GM21723 (cell line): ENCODE measurements around the gene SCAP.

Experiments used
- ATAC-seq: cut with Tn5 transposase; IDR thresholded peaks from one replicate; pipeline ENCODE4 v1.9.1; 2021; ENCODE audit warnings: mild to moderate bottlenecking, moderate library complexity; ENCODE audit not compliant: unreplicated experiment

The SCAP gene

DNA sequence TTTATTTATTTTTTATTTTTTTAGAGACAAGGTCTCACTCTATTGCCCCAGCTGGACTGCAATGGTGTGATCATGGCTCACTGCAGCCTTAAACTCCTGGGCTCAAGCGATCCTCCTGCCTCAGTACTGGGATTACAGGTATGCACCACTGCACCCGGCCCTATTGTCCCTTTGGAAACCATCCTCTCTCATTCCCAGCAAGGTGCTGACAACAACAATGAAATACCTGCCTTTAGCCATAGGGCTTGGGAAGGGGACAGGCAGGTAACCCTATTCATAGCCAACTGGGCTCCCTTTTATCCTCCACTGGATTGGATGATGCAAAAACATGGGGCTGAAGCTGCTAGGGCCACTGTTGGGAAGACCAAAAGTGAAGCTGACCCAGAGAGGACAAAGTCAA is 43.1 kb downstream of the SCAP start:
- ATAC-seq = no peak

DNA sequence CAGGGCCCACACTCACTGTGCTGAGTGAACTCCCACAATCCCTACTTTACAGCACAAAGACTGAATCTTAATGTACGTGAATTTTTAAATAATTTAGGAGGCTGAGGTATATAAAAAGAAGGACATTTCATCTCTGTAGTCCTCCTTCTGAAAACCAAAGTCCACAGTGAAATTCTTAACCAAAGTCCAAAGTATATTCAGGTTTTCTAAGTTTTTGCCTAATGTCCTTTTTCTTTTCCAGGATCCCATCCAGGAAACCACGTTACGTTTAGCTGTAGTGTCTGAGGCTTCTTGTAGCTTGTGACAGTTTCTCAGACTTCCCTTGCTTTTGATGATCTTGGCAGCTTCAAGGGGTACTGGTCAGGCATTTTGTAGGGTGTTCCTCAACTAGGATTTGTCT is 44.5 kb downstream of the SCAP start:
- ATAC-seq = no peak

DNA sequence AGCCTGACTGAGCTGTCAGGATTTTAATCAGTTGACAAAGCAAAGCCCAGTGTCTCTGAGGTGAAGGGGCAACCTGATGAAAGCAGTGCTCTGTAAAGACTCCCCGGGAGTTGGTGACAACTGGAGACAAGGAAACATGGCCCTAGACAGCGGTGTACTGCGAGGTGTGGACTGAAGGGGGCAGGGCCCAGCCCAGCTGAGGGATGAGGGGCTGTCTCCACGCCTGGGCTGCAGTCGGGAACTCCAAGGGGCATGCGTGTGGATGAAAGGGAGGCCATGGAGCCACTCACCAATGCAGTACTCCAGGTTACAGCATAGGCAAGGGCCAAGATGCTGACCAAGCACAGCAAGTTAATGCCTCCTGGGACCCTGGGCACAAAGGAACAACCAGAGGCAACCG is 45.1 kb downstream of the SCAP start:
- ATAC-seq = no peak

DNA sequence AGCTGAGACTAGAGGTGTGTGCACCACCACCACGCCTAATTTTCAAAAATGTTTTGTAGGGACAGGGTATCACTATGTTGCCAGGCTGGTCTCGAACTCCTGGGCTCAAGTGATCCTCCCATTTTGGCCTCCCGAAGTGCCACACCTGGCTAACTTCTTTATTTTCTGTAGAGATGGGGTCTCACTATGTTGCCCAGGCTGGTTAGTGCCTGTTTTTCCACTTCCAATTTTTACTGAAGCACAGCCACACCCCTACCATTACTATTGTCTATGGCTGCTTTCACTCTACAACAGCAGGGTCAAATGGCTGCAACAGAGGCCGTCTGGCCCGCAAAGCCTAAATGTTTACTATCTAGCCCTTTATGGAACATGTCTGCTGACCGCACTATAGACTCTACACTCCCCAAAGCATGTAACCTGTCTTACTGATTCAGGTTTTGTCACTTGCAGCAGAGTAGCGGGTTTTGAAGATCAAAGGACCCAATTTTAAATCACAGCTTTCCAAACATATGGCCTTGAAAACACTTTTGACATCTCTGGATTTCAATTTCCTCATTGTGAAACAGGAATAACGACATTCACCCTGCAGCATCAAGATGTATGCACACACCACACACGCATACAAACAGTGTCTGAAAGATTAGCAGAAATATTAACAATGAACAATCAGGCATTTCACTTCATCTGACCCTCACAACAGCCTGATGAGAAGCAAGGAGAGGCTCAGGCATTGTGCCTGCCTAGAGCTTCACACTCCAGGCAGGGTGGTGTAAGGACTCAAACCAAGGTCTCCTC is 46.1 kb downstream of the SCAP start:
- no peak for ATAC-seq

DNA sequence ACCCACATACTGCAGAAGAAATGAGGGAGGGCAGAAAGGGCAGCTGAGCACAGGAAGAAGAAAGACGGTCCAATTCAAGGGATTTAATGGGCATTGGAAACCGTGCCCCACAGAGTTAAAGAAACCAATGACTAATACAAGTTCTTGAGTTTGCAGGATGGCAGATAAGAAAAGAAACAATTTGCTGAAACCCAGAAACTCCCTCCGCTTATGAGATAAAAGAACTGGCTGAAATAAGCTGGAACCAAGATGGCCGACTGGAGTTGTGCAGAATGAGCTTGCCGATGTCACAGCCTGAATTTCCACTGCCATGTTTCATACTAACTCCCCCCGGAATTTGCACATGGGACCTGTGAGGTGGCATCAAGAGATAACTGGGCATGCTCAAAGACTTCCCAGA is 47.1 kb downstream of the SCAP start:
- no peak for ATAC-seq

DNA sequence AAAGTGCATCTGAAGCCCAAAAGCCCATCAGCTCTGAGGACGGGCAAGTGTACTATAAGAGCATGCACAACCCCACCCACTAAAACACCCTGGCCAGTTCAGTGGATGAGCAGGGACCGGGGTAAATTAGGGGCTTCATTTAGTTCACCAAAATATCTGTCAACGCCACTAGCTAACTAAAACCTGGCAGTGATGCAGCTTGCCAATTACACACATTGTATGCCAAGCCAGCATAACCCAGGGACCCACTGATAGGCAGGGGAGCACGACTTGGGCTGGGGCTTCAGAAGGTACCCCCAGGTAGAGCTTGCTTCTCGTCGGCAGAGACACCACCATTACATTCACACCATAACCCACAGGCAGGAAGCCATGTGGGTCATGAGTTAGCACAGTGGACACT is 47.9 kb downstream of the SCAP start:
- no peak for ATAC-seq

DNA sequence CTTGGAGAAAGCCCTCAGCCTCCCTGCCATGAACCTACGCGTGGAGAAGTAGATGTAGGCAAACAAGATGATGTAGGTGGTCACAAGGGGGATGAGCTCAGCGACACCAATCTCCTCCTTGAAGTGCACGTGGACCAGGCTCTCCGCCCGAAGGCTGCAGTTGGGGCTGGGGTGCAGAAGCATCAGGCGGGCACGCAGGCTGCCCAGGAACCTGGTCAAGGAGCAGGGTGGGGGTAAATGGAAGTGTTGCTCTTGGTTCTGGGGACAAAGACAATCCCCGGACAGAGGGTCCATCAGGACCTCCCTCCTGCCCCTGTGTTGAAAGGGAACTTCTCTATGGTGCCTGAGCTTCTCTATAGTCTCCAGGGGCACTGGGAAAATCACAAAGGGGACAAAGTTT is 49.8 kb downstream of the SCAP start:
- no peak for ATAC-seq

DNA sequence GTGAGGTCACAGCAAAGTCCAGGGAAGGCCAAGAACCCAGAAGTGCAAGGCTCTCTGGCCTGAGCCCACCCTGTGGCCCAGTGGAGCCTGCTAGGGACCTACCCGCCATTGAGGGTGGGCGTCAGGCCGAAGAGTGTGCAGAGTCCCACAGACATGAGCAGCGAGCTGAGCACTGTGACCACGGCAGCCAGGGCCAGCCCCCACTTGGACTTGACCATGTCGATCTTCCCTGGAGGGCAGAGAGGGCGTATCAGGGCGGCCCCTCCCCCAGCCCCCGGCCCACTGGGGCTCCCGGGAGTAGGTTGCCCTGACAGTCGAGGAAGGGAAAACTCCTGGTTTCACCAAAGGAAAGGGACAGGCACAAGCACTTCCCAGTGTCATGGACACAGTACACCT is 50.4 kb downstream of the SCAP start:
- ATAC-seq = no peak

DNA sequence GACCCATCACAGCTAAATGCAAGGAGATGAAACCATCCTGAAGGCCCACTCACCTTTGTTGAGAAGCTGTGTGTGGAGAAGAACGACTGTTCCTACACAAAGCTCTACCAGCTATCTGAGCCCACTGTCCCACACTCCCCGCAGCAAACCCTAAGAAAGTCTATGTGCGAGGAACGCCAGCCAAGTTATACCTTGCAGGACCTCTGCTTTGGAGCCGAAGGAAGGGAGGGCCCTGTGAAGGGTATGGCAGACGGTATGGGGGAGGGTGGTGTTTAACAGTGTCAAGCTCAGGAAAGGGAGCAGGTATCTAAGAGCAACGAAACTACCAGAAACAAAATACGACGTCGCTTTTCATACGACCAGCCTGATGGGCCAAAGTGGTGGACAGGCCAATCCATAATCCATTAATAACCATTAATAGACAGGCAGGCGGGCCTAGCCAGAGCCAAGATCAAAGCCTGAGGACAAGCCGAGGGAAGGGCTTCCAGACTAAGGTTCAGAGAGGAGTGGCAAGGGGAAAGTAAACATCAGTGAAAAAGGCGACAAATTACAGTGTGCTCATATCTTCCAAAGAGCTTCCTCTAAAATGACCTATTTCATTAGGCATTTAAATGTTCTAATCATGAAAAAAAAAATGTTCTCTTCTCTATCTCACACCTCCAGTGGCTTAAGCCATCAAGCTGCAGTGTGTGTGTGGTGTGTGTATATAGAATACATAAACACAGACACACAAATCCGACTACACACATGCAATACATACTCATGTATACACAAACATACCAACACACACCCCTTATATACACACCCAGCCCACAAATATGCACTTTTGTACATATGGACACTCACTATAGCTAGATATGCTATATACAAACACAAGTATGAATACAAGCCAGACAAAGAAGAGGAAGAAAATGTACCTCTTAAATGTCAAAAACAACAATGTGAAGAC is 51.0 kb downstream of the SCAP start:
- ATAC-seq = no peak

DNA sequence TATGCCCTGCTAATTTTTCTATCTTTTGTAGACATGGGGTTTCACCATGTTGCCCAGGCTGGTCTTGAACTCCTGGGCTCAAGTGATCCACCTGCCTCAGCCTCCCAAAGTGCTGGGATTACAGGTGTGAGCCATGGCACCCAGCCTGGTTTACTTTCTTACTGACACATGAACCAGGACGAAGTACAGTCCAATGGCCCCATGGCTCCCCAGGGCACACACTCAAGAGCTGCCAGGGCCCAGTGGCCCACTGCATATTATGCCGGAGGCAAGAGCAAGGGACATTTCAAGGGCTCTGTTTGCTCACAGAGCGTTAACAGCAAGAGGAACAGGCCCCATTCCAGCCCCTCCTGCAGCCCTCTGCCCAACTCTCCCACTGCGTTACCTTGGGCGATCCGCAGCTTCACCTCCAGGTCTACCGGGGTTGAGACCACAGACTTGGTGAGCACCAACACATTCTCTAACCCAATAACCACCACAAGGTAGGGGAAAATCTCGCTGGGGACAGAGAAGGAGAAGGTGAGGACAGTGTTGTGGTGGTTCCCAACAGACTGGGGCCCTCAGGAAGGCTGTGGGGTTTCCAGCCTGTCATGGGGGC is 52.1 kb downstream of the SCAP start:
- no peak for ATAC-seq

DNA sequence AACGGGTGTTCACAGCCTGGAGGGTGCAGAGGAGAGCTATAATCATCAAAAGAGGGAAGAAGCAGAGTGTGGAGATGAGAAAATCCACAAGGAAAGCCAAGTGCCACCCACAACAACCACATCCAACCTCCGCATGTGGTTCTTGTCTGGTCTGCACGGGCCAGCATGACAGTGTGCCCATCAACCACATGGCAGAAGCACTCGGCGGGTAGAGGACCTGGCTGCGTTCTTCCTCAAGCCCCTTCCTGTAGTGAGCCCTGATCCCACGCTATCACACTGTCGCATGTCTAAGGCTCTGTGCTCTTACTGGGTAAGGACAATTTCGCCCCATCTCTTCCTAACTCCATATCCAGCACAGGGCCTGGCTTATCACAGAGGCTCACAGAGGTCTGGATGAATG is 53.0 kb downstream of the SCAP start:
- ATAC-seq = no peak

DNA sequence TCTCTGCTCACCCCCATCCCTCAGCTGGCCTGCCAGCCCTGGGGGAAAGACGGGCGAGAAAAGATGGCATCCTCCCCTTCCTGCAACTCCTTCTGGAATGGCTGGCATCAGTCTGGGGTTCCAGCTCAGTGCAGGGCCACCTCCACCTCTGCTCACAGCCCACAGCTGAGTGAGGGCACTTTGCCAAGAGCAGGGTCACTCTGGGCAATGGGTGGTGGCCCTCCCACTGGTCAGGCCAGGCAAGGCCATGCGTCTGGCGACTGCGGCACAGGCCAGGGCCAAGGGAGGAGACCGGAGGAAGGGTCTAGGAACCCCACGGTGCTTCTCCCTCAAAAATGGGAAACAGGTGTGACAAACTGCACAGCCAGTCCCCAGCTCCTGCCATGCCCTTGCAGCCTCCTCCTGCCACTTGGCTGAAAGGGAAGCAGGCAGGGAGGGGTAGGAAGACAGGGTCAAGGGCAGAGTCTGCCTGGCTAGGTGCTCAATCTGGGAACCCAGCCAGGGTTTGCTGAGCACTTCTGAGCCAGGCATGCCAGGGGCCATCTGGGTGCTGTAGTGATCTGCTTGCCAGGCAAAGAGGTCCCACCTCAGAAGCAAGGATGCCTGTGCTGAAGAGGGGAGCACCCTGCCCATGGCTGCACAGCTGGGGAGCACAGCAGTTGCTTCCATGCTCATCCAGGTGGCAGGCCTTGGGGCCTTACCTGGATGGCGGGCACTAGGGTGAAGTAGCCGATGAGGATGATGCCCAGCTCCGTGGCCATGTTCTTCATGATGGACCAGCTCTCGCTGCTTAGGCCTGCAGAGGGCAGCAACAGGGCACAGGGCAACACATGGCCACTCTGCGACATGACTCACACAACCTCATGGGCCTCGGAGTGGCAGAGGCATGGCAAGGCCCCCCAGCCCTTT is 53.7 kb downstream of the SCAP start:
- no peak for ATAC-seq

DNA sequence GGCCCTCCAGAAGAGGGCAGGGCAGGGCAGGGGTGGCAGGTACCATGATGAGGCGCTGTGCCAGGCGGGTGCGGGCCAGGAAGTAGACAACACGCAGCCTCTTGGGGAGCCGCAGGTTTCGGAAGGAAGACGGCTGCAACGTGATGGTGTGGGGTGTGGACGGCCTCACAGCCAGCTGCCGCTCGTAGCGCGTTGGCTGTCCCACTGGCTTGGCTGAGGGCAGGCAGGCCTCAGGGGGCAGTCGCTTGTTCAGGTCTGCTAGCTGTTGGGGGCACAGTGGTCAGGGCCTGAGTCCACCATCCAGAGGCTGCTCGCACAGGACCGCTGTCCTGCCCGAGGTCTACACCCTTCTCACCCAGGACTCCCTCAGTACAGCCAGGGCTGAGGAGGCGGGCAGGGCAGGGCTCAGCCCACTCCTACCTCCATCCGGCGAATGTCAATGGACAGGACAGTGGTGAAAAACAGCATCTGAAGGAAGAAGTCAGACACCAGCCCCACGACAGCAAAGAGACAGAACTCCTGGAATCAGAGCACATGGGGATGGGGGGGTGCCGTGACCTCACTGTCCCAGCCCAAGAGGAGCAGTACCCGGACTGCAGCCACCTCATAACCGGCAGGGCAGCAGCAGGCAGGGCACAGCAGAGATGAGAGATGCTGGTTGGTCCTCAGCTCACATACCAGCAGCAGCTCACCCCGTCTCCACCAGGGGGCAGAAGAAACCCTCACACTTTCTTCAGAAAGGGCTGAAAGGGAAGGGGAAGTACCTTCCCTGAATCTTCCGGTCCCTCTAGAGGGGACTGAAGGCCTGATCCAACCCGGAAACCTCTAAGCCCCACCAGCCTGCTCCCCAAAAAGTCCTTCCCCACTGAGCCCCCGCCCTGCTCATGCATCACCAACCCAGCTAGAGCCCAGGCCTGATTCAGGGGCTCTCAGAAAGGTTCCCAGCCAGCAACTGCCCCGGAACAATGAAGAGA is 54.9 kb downstream of the SCAP start:
- ATAC-seq = peak; percentile 84

DNA sequence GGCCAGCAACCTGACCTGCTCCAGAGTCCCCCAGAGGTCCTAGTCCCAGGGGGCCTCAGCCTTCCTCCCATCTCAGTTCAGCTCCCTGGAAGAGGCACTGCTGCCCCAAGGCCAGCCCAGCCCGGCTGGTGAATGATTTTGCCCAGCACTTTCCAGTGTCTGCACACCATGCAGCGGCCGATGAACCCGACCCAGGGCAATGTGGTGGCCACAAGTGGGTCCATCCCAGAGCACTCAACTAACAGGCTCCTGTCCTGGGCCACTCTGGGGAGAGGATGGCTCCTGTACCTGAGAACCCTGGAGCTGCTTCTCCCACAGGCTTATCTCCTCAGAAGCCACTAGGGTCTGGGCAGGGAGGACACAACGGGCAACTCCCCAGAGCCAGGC is 55.7 kb downstream of the SCAP start:
- no peak for ATAC-seq

DNA sequence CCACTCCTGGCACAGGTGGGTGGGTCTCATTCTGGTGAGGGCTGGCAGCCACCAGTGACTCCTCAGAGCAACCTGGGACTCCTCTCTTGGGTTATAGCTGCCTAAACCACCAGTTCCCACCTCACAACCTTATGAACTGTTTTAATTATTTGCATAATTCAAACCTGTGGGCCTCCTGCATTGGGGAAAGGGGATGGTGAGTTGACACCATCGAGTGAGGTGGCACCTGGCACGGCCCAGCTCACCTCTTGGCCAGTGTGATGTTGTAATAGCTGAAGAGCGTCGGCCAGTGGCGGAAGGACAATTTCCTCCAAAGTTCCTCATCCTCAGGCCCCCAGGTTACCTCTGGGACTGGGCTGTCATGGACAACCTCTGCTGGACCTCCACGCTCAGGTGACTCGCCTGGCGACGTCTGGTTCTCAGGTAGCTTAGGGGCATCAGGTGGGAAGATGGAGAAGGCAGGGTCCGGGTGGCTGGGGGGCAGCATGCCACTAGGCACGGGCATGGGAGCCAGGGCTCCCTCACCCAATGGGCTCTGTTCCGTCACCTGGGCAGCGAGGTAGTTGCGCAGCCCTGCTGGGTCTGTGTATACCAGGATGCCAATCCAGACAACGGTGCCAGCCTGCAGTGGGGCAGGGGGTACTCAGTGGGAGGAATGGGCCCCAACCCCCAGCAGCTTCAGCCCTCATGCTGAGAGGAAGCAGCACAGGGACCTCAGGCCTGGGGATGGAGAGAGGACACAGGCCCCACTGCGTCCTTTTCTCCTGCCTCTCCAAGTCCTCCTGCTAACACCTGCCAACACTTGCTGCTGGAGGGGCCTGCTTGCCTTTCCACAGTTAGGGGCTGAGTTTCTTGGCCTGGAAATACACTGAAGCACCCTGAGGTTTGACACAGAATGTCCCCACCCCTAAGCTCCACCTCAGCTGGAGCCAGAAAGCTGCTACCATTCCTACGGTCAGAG is 56.4 kb downstream of the SCAP start:
- no peak for ATAC-seq

DNA sequence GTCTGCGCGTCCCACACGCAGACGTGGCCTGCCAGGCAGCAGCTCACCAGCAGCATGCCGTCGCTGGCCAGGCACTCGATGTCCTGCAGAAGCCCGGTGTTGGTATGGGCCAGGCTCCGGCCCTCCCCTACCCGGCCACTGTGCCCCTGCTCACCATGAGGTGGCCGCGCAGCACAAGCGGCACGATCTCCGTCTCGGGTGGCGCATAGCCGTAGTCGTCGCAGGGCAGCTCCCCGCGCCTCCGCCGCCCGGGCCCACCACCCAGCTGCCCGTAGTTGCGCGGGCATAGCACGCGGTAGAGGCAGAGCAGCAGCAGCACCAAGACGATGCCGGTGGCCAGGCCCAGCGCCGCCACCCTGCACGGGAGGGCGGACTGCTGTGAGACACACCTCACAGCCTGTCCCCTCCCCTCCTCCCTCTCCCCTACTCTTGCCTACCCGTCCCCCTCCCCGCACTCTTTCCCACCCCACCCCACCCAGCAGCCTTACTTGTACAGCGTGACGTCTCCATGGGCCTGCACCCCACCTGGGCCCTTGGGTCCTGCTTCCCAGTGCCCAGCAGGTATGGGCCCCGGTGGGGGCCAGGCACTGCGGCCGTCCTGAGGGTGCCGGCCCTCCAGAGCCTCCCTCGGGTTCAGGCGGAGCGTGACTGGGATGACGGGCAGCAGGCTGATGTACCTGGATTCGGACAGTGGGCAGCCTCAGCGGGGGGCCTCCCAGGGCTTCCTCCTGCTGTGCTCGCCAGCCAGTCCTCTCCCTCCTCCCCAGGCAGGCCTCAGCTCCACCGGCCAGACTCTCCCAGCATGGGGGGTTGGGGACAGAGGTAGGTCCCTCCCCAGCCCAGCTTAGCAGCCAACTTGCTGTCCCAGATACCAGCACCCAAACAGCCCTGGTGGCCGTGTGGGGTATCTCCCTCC is 57.3 kb downstream of the SCAP start:
- no peak for ATAC-seq

DNA sequence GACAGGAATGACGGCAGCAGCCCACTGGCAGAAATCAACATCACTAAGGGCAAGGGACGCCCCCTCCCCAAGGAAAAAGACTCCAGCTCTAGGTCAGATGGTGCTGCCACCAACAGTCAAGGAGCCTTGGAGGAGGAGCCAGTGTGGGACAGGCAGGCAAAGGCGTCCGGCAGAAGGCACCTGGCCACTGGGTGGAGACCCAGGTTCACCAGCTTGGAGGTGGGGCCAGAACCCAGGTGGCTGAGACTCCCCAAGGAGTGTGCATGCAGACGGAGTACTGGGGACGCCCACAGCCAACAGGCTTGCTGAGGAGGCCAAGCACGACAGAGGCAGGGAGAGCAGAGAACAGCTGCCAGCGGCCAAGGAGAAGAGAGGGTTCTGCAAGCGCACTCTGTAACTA is 59.7 kb downstream of the SCAP start:
- ATAC-seq = no peak
